Fibroblast of villous mesenchyme (primary cell): ENCODE results near the gene C21orf91. TPM values are rescaled to one million over a fixed set of nuclear protein-coding genes. Genes with fewer than 3 reads are reported as not detected.

Experiments used
- DNase-seq: peaks from one replicate; pipeline ENCODE4 v3.0.0-alpha.2; 2010; ENCODE audit warnings: low read depth
- H3K4me3 ChIP-seq: 2 replicates; pipeline ENCODE4 v1.5.1; 2011; ENCODE audit warnings: low read depth, mild to moderate bottlenecking, low read length
- CTCF ChIP-seq: IDR thresholded peaks from 2 replicates; pipeline ENCODE4 v1.5.1; 2012; ENCODE audit warnings: low read depth, mild to moderate bottlenecking, low read length; ENCODE audit not compliant: insufficient read depth
- total RNA-seq: library from RNA; depleted of rRNA; stranded (reverse); fragments of >200 nt; gene quantifications from 2 replicates; pipeline ENCODE4 v1.2.3, GENCODE V29; 2012

C21orf91 gene
- total RNA-seq, 1 donor, result 10.4 TPM

DNA sequence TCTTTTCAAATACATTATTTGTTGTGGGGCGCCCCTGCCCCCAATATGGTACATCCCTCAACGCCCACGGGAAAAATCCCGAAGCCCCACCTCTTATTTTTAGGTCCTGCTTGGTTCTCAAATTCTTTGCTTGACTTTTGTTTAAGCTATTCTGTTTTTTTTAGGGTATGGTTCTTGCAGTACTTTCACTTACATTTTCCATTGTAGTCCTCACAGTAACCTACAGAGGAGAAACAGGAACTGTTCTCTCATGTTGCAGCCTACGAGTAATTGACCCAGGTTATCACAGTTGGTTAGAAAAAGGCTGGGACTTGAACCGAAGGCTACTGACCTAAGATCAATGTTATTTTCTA is 697 bp upstream of the C21orf91 start:
- H3K4me3 ChIP-seq, result peak overlapping the region; percentile 85
- DNase-seq, result no peak
- no peak for TF ChIP-seq CTCF

DNA sequence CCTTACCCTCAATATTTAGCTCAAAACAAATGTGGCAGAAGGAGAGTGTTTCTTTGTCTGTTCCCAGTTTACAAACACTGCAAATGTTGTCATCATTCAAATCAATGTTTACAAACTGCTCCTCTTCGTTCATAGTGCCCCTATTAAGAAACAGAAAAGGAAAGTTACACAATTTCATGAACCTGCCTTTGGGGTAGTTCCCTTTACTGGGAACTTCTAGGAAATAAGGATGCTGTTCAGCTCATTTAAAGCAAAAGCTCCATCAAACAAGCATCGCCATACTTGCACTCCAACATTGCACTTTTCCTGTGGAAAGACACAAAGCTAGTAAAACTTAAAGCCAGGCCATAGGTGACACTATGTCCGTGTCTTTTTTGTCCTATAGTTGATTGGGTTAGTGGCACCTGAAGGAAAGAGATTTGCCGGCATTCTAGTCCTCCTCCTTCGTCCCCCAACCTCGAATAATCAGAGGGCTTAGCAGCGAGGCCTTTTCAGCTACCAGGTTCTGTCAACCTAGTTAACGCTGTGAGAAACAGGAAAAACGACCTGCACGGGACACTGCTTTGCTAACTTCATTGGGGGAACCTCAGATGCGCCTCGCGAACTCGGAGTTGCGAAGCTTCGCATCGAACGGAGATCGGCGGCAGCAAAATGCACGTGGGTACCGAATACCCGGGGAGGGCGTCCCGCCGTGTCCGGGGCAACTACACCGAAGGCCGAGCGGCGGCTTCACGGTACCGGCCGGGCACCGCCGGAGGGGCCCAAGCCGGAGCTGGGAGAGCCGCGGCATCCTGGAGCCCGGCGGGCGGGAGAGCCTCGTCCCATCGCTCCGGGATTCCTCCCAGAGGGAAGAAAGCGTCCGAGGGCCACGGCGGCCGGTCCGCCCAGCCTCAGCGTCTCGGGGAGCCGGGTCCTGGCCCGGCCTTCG is 706 bp downstream of the C21orf91 start:
- H3K4me3 ChIP-seq, result peak overlapping the region; percentile 85
- peak; percentile 45 for DNase-seq
- no peak for TF ChIP-seq CTCF

DNA sequence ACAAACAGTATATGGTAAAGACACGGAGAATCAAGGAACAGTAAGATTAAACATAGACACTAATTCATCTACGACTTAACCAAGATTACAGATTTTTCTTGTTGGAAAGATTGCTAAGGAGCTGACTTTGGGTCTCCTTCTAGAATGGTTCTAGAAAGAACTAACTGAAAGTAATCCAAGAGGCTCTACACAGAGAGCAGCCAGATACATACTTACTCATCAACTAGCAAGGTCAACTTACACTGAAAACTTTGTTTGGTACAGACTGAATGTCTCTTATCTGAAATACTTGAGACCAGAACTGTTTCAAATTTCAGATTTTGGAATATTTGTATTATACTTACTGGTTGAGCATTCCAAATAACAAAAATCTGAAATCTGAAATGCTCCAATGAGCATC is 5.8 kb downstream of the C21orf91 start:
- TF ChIP-seq CTCF, result no peak
- DNase-seq, result no peak
- H3K4me3 ChIP-seq, result no peak overlapping the region

- no peak for TF ChIP-seq CTCF
- DNase-seq, result no peak
- no peak overlapping the region for H3K4me3 ChIP-seq
Measured at GRCh38 chr21:17805966-17806365, 13.2 kb downstream of the C21orf91 start.

GRCh38 chr21:17803536-17803935 is 15.6 kb downstream of the C21orf91 start:
- no peak overlapping the region for H3K4me3 ChIP-seq
- no peak for TF ChIP-seq CTCF
- DNase-seq, result no peak

GRCh38 chr21:17802572-17802971 is 16.6 kb downstream of the C21orf91 start:
- TF ChIP-seq CTCF, result no peak
- DNase-seq, result peak; percentile 23
- no peak overlapping the region for H3K4me3 ChIP-seq
